NCI-H460 (cell line): ENCODE measurements around the gene PLEKHM1. TPM values are rescaled to one million over a fixed set of nuclear protein-coding genes. Genes with fewer than 3 reads are reported as not detected.
"Not testable (repeated sequence)": the region's sequence is repeated elsewhere in the genome, so short reads cannot be mapped to it uniquely, and the experiment has no call there.

Source experiments
- DNase-seq: peaks from one replicate; pipeline ENCODE4 v3.0.0-alpha.2; 2016; ENCODE audit warnings: low read depth; ENCODE audit errors: extremely low read depth
- total RNA-seq: library from RNA; depleted of rRNA; stranded (reverse); fragments of >200 nt; shearing (Covaris generic); gene quantifications from 2 replicates; pipeline ENCODE4 v1.2.3, GENCODE V29; 2014

The PLEKHM1 gene
- total RNA-seq, 1 experiment from 2014 or later = 9.7 TPM

- not testable (repeated sequence) for DNase-seq
Observed at GRCh38 chr17:45444301-45444700, 46.2 kb downstream of the PLEKHM1 start.

- DNase-seq = not testable (repeated sequence)
Observed at GRCh38 chr17:45443371-45444260, 46.9 kb downstream of the PLEKHM1 start.

GRCh38 chr17:45441526-45442310, 48.8 kb downstream of the PLEKHM1 start:
- DNase-seq = no peak

GRCh38 chr17:45440839-45441515, 49.5 kb downstream of the PLEKHM1 start:
- DNase-seq = not testable (repeated sequence)

GRCh38 chr17:45440161-45440778, 50.3 kb downstream of the PLEKHM1 start:
- no peak for DNase-seq

- no peak for DNase-seq
Observed at GRCh38 chr17:45438931-45439610, 51.5 kb downstream of the PLEKHM1 start.

- DNase-seq = no peak
Observed at GRCh38 chr17:45437465-45438283, 52.8 kb downstream of the PLEKHM1 start.

- DNase-seq = no peak
Observed at GRCh38 chr17:45436625-45437464, 53.7 kb downstream of the PLEKHM1 start.

- DNase-seq = no peak
Observed at GRCh38 chr17:45436161-45436560, 54.4 kb downstream of the PLEKHM1 start.

GRCh38 chr17:45435481-45435880, 55.0 kb downstream of the PLEKHM1 start:
- no peak for DNase-seq

GRCh38 chr17:45433159-45433535, 57.4 kb downstream of the PLEKHM1 start:
- DNase-seq = no peak

GRCh38 chr17:45432405-45433158, 57.9 kb downstream of the PLEKHM1 start, which contains the start of gene ARHGAP27:
Gene ARHGAP27 (minus strand): TSS chr17:45432870. CDS start chr17:45430279, 2,591 bp downstream.
- DNase-seq = no peak

GRCh38 chr17:45431531-45432404, 58.8 kb downstream of the PLEKHM1 start:
- DNase-seq = peak; percentile 48

- DNase-seq = no peak
Observed at GRCh38 chr17:45430738-45431530, 59.6 kb downstream of the PLEKHM1 start.

GRCh38 chr17:45430006-45430737, 60.3 kb downstream of the PLEKHM1 start:
- DNase-seq = no peak
